Smooth muscle cell (in vitro differentiated cells): ENCODE measurements around the gene SCAF8. TPM values are rescaled to one million over a fixed set of nuclear protein-coding genes. Genes with fewer than 3 reads are reported as not detected.
A peak's percentile ranks its signal among the peaks of the same experiment; 100 is the strongest.

ENCODE experiments used
- DNase-seq: peaks from one replicate; lab custom pipeline; 2025; ENCODE audit not compliant: unreplicated experiment; lab: John Stamatoyannopoulos, UW
- H2AFZ ChIP-seq: fragments of 200-600 bp; sonication (generic); 2 replicates; pipeline ENCODE4 v1.6.0; 2016; ENCODE audit warnings: antibody characterized with exemption, low read depth, mild to moderate bottlenecking
- H3F3A ChIP-seq: fragments of 200-600 bp; sonication (generic); 2 replicates; pipeline ENCODE4 v1.6.0; 2017; ENCODE audit warnings: antibody characterized with exemption, low read depth
- H3K27ac ChIP-seq: fragments of 200-600 bp; sonication (generic); 2 replicates; pipeline ENCODE4 v1.5.1; 2016; ENCODE audit warnings: low read depth, mild to moderate bottlenecking
- H3K27me3 ChIP-seq: fragments of 200-600 bp; sonication (generic); 2 replicates; pipeline ENCODE4 v1.6.1; 2016; ENCODE audit warnings: low read depth, mild to moderate bottlenecking
- H3K36me3 ChIP-seq: fragments of 200-600 bp; sonication (generic); 2 replicates; pipeline ENCODE4 v1.5.1; 2016; ENCODE audit warnings: low read depth
- H3K4me1 ChIP-seq: fragments of 200-600 bp; sonication (generic); 2 replicates; pipeline ENCODE4 v1.5.1; 2016; ENCODE audit warnings: low read depth
- H3K4me2 ChIP-seq: fragments of 200-600 bp; sonication (generic); 2 replicates; pipeline ENCODE4 v1.6.0; 2016; ENCODE audit warnings: mild to moderate bottlenecking
- H3K4me3 ChIP-seq: fragments of 200-600 bp; sonication (generic); 2 replicates; pipeline ENCODE4 v1.5.1; 2016; ENCODE audit warnings: mild to moderate bottlenecking
- H3K79me2 ChIP-seq: fragments of 200-600 bp; sonication (generic); 2 replicates; pipeline ENCODE4 v1.6.0; 2016; ENCODE audit warnings: low read depth, mild to moderate bottlenecking
- H3K9ac ChIP-seq: fragments of 200-600 bp; sonication (generic); 2 replicates; pipeline ENCODE4 v1.6.0; 2016; ENCODE audit warnings: low read depth
- H3K9me3 ChIP-seq: fragments of 200-600 bp; sonication (generic); replicated peaks from 2 replicates; pipeline ENCODE4 v1.5.1; 2016; ENCODE audit warnings: low read depth
- H4K20me1 ChIP-seq: fragments of 200-600 bp; sonication (generic); 2 replicates; pipeline ENCODE4 v1.6.0; 2016; ENCODE audit warnings: low read depth
- WGBS: methylation state at CpG from one replicate; pipeline ENCODE4 v1.1.7; 2016; ENCODE audit warnings: low lambda C conversion rate; 5-methylcytosine and 5-hydroxymethylcytosine counted together
- polyA plus RNA-seq: library from polyadenylated mRNA; unstranded; fragments of >200 nt; fragmentation: Nextera tagmentation; extraction: Ambion mirVana; gene quantifications from 2 replicates; pipeline ENCODE4 v1.2.1, GENCODE V29; 2016
- total RNA-seq: library from RNA; depleted of rRNA; stranded (reverse); fragments of >200 nt; gene quantifications from 2 replicates; pipeline ENCODE4 v1.2.3, GENCODE V29; 2014
- TF ChIP-seq, protein P1 (sequence below): fragments of 200-600 bp; sonication (generic); IDR thresholded peaks from 2 replicates; pipeline ENCODE4 v1.5.1; 2017; ENCODE audit warnings: borderline replicate concordance, mild to moderate bottlenecking, antibody characterized with exemption; ENCODE audit not compliant: insufficient read depth, poor library complexity, severe bottlenecking

The SCAF8 gene
- total and polyA plus RNA-seq, 2 experiments from 2014 or later = 12.3 to 37.6 TPM

DNA sequence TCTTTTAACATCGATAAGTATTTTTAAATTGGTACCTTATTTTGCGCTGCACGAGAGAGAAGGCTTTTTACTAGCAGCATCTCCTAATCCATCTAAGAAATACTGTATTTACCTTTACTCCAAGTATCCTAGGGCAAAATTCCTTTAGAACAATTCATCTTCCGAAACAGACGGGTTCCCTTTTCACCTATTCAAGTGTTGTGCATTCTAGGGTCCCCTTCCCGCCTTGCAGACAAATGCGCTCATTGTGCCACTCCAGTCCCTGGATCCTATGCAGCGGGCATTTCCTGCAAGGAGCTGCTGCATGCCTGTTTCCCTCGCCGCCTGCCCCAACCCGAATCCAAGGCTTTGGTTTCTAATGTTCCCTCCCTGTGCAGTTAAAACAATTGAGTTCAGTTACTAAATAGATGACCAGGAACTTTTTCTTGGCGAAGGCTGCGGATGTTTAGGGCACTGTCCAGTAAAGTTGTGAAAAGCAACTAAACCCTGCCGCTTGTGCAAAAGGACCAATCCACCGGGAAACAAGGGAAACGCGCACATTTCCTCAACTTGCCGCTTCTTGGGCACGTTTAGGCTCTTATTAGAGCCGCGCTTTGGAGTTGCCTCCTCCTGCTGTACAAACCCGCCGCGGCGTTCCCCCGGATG lies 556 bp upstream of the SCAF8 start:
- H3F3A ChIP-seq = peaks cover 15% of the 10 kb centered on the region
- no peaks in the 10 kb centered on the region for H3K36me3 ChIP-seq
- WGBS = 11% methylated on average over 26 of the region's 26 CpGs
- H3K79me2 ChIP-seq = peaks cover 36% of the 10 kb centered on the region
- H4K20me1 ChIP-seq = peaks cover 36% of the 10 kb centered on the region
- peak overlapping the region; percentile 95 for H3K4me3 ChIP-seq
- TF ChIP-seq, protein P1, sequence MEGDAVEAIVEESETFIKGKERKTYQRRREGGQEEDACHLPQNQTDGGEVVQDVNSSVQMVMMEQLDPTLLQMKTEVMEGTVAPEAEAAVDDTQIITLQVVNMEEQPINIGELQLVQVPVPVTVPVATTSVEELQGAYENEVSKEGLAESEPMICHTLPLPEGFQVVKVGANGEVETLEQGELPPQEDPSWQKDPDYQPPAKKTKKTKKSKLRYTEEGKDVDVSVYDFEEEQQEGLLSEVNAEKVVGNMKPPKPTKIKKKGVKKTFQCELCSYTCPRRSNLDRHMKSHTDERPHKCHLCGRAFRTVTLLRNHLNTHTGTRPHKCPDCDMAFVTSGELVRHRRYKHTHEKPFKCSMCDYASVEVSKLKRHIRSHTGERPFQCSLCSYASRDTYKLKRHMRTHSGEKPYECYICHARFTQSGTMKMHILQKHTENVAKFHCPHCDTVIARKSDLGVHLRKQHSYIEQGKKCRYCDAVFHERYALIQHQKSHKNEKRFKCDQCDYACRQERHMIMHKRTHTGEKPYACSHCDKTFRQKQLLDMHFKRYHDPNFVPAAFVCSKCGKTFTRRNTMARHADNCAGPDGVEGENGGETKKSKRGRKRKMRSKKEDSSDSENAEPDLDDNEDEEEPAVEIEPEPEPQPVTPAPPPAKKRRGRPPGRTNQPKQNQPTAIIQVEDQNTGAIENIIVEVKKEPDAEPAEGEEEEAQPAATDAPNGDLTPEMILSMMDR = no peak
- no peaks in the 10 kb centered on the region for H3K9me3 ChIP-seq
- DNase-seq = no peak
- H2AFZ ChIP-seq = peak overlapping the region; percentile 92
- H3K4me1 ChIP-seq = peaks cover 13% of the 10 kb centered on the region
- H3K27me3 ChIP-seq = no peaks in the 10 kb centered on the region
- peak overlapping the region; percentile 84 for H3K4me2 ChIP-seq
- H3K9ac ChIP-seq = peak overlapping the region; percentile 98
- peak overlapping the region; percentile 96 for H3K27ac ChIP-seq

DNA sequence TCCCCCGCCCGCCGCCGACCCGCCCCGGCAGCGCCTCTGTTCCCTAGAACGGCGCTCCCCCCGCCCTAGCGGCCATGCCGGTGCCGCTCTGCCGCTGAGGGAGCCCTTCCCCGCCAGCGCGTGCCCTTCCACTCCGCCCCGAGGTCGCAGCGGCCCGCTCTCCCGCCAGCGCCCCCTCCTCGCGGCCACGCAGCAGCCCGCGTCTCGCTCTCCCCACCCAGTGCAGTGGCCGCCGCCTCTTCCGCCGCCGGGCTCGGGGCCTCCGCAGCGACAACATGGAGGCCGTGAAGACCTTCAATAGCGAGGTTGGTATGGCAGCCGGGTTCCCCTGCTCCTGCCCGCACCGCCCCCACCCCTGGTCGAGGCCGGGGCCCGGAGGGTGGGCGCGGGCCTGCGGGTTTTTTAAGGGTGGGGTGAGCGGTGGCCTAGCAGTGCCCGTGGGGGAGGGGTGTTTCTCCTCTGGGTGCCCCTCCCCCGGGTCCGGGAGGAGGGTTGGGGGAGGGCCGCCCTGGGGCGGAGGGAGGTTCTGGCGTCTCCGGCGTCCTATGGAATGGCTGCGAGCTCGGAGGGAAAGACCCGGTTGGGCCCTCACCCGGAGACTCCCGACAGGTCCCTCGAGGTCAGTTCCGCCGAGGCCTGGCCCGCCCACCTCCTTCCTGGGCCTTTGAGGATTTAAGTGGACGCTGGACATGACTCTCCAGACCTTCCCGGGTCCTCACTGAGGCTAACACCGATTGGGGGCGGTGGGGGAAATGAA lies 588 bp downstream of the SCAF8 start:
- Histone ChIP-seq H3K36me3 (no peaks in the 10 kb centered on the region), H2AFZ (peak overlapping the region; percentile 64), H3K27ac (peak overlapping the region; percentile 96), H3K4me3 (peak overlapping the region; percentile 95), H3K27me3 (no peaks in the 10 kb centered on the region), H3K4me2 (peak overlapping the region; percentile 84), H3F3A (peaks cover 15% of the 10 kb centered on the region), H3K79me2 (peaks cover 47% of the 10 kb centered on the region), H3K4me1 (peaks cover 24% of the 10 kb centered on the region), H4K20me1 (peaks cover 47% of the 10 kb centered on the region), H3K9ac (peak overlapping the region; percentile 98), H3K9me3 (no peaks in the 10 kb centered on the region)
- whole genome bisulfite sequencing = 1% methylated on average over 32 of the region's 71 CpGs
- TF ChIP-seq, protein P1 = peak; percentile 21
- peak; percentile 83 for DNase-seq

DNA sequence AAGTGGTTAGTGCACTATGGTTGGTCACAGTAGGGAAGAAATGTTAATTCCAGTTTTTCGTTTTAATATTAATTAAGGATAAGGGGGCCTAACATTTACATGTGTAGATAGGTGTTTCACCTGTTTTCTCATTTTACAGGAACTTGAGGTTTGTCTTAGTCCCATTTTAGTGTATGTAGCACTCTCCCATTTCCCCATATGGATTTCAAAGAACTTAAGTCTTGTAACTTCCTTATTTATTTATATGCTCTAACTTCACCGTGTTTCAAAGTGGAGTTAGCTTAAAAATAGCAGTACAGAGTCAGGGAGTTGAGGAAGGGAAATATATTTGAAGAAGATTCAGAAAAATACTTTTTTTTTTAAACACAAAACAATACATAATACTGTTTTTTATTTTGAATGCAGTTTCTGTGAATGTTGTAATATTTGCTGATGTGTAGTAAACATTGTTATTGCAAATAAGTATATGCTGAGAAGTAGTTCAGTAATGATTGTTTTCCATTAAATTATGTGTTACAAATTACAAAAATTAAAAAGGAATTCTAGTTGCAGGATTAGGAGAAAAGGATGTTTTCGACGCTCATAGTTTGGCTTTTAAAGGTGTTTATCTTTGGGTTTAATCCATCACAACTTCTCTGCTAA lies 3.5 kb downstream of the SCAF8 start:
- Histone ChIP-seq H3F3A (peaks cover 7% of the 10 kb centered on the region), H4K20me1 (peaks cover 76% of the 10 kb centered on the region), H3K79me2 (peaks cover 77% of the 10 kb centered on the region), H2AFZ (no peak overlapping the region), H3K4me1 (peaks cover 29% of the 10 kb centered on the region), H3K27me3 (no peaks in the 10 kb centered on the region), H3K27ac (no peak overlapping the region), H3K36me3 (no peaks in the 10 kb centered on the region), H3K9me3 (no peaks in the 10 kb centered on the region), H3K4me2 (no peak overlapping the region), H3K4me3 (no peak overlapping the region), H3K9ac (no peak overlapping the region)
- TF ChIP-seq, protein P1 = no peak
- 90% methylated on average over 4 of the region's 4 CpGs for WGBS
- DNase-seq = no peak
